ENCODE data around the gene SELPLG. TPM values are rescaled to one million over a fixed set of nuclear protein-coding genes. Genes with fewer than 3 reads are reported as not detected.
"Not testable (repeated sequence)": the region's sequence is repeated elsewhere in the genome, so short reads cannot be mapped to it uniquely, and the experiment has no call there.

Gene SELPLG
- total RNA-seq, 1 donor from 2014 or later, result 55.6 TPM

- Mint-ChIP-seq H3K9me3 (peaks cover 11% of the 10 kb centered on the region), H3K27me3 (ENCODE audit: low read depth) (peaks cover 13% of the 10 kb centered on the region), H3K4me3 (ENCODE audit: low read depth) (no peak overlapping the region), H3K27ac (peak overlapping the region; percentile 13), H3K36me3 (ENCODE audit: low read depth) (no peaks in the 10 kb centered on the region), H3K4me1 (ENCODE audit: low read depth) (peaks cover 15% of the 10 kb centered on the region)
- intact Hi-C loops (cut with micrococcal nuclease), result no loop called here
- no peak for DNase-seq (ENCODE audit: low spot score)
Measured at GRCh38 chr12:108578813-108579212, 54.9 kb downstream of the SELPLG start.

GRCh38 chr12:108578264-108578663 is 55.4 kb downstream of the SELPLG start:
- H3K36me3 Mint-ChIP-seq (ENCODE audit: low read depth), result no peaks in the 10 kb centered on the region
- peaks cover 11% of the 10 kb centered on the region for H3K9me3 Mint-ChIP-seq
- no peak overlapping the region for H3K4me3 Mint-ChIP-seq (ENCODE audit: low read depth)
- peaks cover 13% of the 10 kb centered on the region for H3K27me3 Mint-ChIP-seq (ENCODE audit: low read depth)
- intact Hi-C loops (cut with micrococcal nuclease), result no loop called here
- H3K4me1 Mint-ChIP-seq (ENCODE audit: low read depth), result peaks cover 19% of the 10 kb centered on the region
- H3K27ac Mint-ChIP-seq, result no peak overlapping the region
- DNase-seq (ENCODE audit: low spot score), result no peak

- H3K27ac Mint-ChIP-seq, result no peak overlapping the region
- H3K4me1 Mint-ChIP-seq (ENCODE audit: low read depth), result peaks cover 26% of the 10 kb centered on the region
- no peak for DNase-seq (ENCODE audit: low spot score)
- H3K9me3 Mint-ChIP-seq, result peaks cover 11% of the 10 kb centered on the region
- no peak overlapping the region for H3K4me3 Mint-ChIP-seq (ENCODE audit: low read depth)
- no peaks in the 10 kb centered on the region for H3K36me3 Mint-ChIP-seq (ENCODE audit: low read depth)
- intact Hi-C loops (cut with micrococcal nuclease), result no loop called here
- H3K27me3 Mint-ChIP-seq (ENCODE audit: low read depth), result peaks cover 13% of the 10 kb centered on the region
Measured at GRCh38 chr12:108577458-108577857, 56.2 kb downstream of the SELPLG start.

- H3K27me3 Mint-ChIP-seq (ENCODE audit: low read depth), result peaks cover 13% of the 10 kb centered on the region
- no peak overlapping the region for H3K27ac Mint-ChIP-seq
- H3K4me3 Mint-ChIP-seq (ENCODE audit: low read depth), result no peak overlapping the region
- no peak for DNase-seq (ENCODE audit: low spot score)
- H3K36me3 Mint-ChIP-seq (ENCODE audit: low read depth), result no peaks in the 10 kb centered on the region
- H3K9me3 Mint-ChIP-seq, result peaks cover 11% of the 10 kb centered on the region
- H3K4me1 Mint-ChIP-seq (ENCODE audit: low read depth), result peaks cover 26% of the 10 kb centered on the region
- intact Hi-C loops (cut with micrococcal nuclease), result no loop called here
Measured at GRCh38 chr12:108576660-108577234, 56.9 kb downstream of the SELPLG start.

GRCh38 chr12:108575199-108575912 is 58.3 kb downstream of the SELPLG start:
- Mint-ChIP-seq H3K9me3 (peaks cover 11% of the 10 kb centered on the region), H3K4me3 (ENCODE audit: low read depth) (no peak overlapping the region), H3K4me1 (ENCODE audit: low read depth) (peaks cover 30% of the 10 kb centered on the region), H3K27me3 (ENCODE audit: low read depth) (peaks cover 9% of the 10 kb centered on the region), H3K36me3 (ENCODE audit: low read depth) (peaks cover 4% of the 10 kb centered on the region), H3K27ac (no peak overlapping the region)
- DNase-seq (ENCODE audit: low spot score), result no peak
- intact Hi-C loops (cut with micrococcal nuclease), result no loop called here

- peaks cover 32% of the 10 kb centered on the region for H3K4me1 Mint-ChIP-seq (ENCODE audit: low read depth)
- not testable (repeated sequence) for H3K27ac Mint-ChIP-seq; H3K4me3 Mint-ChIP-seq (ENCODE audit: low read depth)
Measured at GRCh38 chr12:108574276-108574675, 59.4 kb downstream of the SELPLG start.

GRCh38 chr12:108573317-108573716 is 60.4 kb downstream of the SELPLG start:
- H3K36me3 Mint-ChIP-seq (ENCODE audit: low read depth), result peaks cover 21% of the 10 kb centered on the region
- peaks cover 38% of the 10 kb centered on the region for H3K4me1 Mint-ChIP-seq (ENCODE audit: low read depth)
- DNase-seq (ENCODE audit: low spot score), result no peak
- peaks cover 7% of the 10 kb centered on the region for H3K27me3 Mint-ChIP-seq (ENCODE audit: low read depth)
- H3K27ac Mint-ChIP-seq, result no peak overlapping the region
- peaks cover 2% of the 10 kb centered on the region for H3K9me3 Mint-ChIP-seq
- H3K4me3 Mint-ChIP-seq (ENCODE audit: low read depth), result no peak overlapping the region
- intact Hi-C loops (cut with micrococcal nuclease), result no loop called here

More at GRCh38 chr12:108574276-108574675, 59.4 kb downstream of the SELPLG start:
- DNase-seq (ENCODE audit: low spot score); intact Hi-C loops (cut with micrococcal nuclease); H3K27me3 Mint-ChIP-seq (ENCODE audit: low read depth): not testable (repeated sequence)
- Mint-ChIP-seq H3K9me3 (peaks cover 11% of the 10 kb centered on the region), H3K36me3 (ENCODE audit: low read depth) (peaks cover 12% of the 10 kb centered on the region)

- Mint-ChIP-seq H3K9me3 (no peaks in the 10 kb centered on the region), H3K27ac (no peak overlapping the region), H3K4me1 (ENCODE audit: low read depth) (peaks cover 45% of the 10 kb centered on the region), H3K36me3 (ENCODE audit: low read depth) (peaks cover 32% of the 10 kb centered on the region), H3K27me3 (ENCODE audit: low read depth) (peaks cover 3% of the 10 kb centered on the region), H3K4me3 (ENCODE audit: low read depth) (no peak overlapping the region)
- no peak for DNase-seq (ENCODE audit: low spot score)
- intact Hi-C loops (cut with micrococcal nuclease), result no loop called here
Measured at GRCh38 chr12:108572166-108572790, 61.4 kb downstream of the SELPLG start.

Other genes with a start within 250 kb of the SELPLG start
- 5.8 and 7.1 TPM in 2 replicates for gene FICD, start 118.6 kb downstream of the SELPLG start, total RNA-seq
- 85.8 and 92.6 TPM in 2 replicates for gene SART3, start 72.7 kb downstream of the SELPLG start, total RNA-seq
- gene ISCU, start 71.3 kb downstream of the SELPLG start, total RNA-seq, result 62.9 and 63.5 TPM in 2 replicates
- not detected in 2 replicates for gene TMEM119, start 35.8 kb downstream of the SELPLG start, total RNA-seq
- 81.5 and 88.8 TPM in 2 replicates for gene CORO1C, start 97.6 kb upstream of the SELPLG start, total RNA-seq
- gene SSH1, start 223.7 kb upstream of the SELPLG start, total RNA-seq, result 39.8 and 48.1 TPM in 2 replicates
- gene DAO, start 246.2 kb upstream of the SELPLG start, total RNA-seq, result not detected in 2 replicates